HUES6 (cell line): Measurements from ENCODE around the gene MID1.

Experiments
- H3K27ac ChIP-seq: 2 replicates; pipeline ENCODE4 v1.7.0; 2013; ENCODE audit warnings: low read depth, mild to moderate bottlenecking, low read length, inconsistent platforms
- H3K27me3 ChIP-seq: 2 replicates; pipeline ENCODE4 v1.6.1; 2013; ENCODE audit warnings: low read length; ENCODE audit not compliant: control insufficient read depth, insufficient read depth
- H3K36me3 ChIP-seq: 2 replicates; pipeline ENCODE4 v1.6.1; 2013; ENCODE audit warnings: low read length; ENCODE audit not compliant: control insufficient read depth, insufficient read depth
- H3K4me1 ChIP-seq: 2 replicates; pipeline ENCODE4 v1.6.1; 2013; ENCODE audit warnings: low read length; ENCODE audit not compliant: control insufficient read depth, insufficient read depth
- H3K4me3 ChIP-seq: 2 replicates; pipeline ENCODE4 v1.5.1; 2013; ENCODE audit warnings: low read depth, low read length
- H3K9ac ChIP-seq: one replicate; pipeline ENCODE4 v1.6.1; 2013; ENCODE audit warnings: mild to moderate bottlenecking, low read length
- H3K9me3 ChIP-seq: 2 replicates; pipeline ENCODE4 v1.6.1; 2013; ENCODE audit warnings: low read depth, low read length; ENCODE audit not compliant: control insufficient read depth, insufficient read depth

Gene MID1

DNA sequence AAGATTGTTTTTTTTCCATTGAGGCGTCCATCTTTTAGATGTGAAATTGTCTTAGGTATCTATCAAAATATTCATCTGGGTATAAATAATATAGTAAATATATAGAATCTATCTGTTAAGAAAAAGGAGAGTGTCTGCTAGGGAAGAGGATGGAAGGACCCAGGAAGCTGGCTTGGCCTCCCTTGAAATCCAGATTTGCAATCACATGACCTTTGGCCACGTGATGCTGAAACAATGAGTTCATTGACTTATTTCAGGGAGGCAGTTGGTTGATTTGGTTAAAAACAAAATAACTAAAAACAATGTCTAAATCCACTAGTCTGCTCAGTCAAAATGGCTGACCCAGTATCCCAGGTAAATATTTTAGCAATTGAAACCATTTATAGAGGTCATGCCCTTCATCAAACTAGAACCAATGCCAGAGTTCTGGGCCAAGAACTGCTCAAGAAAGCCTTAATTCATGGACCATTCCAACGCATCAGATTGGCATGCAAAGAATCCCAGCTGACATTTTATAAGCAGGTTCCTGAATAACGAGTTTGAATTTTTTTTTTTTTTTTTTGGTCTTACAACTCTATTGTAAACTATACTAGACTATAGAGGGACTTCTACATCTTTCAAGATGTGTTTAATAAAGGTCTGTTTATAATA, 172.7 kb downstream of the MID1 start:
- Histone ChIP-seq H3K9ac (no peak overlapping the region), H3K27ac (no peak overlapping the region), H3K36me3 (peaks cover 49% of the 10 kb centered on the region), H3K9me3 (no peaks in the 10 kb centered on the region), H3K27me3 (peaks cover 11% of the 10 kb centered on the region), H3K4me1 (no peaks in the 10 kb centered on the region; the same call in 1 of the 2 replicates), H3K4me3 (no peak overlapping the region)

GRCh38 chrX:10444204-10444603, 176.2 kb downstream of the MID1 start:
- Histone ChIP-seq H3K4me1 (peaks cover 12% of the 10 kb centered on the region), H3K27ac (no peak overlapping the region), H3K4me3 (no peak overlapping the region), H3K9me3 (no peaks in the 10 kb centered on the region), H3K9ac (no peak overlapping the region), H3K27me3 (peaks cover 26% of the 10 kb centered on the region), H3K36me3 (peaks cover 16% of the 10 kb centered on the region)

GRCh38 chrX:10441464-10441863, 178.9 kb downstream of the MID1 start:
- Histone ChIP-seq H3K27ac (no peak overlapping the region), H3K4me1 (peaks cover 12% of the 10 kb centered on the region), H3K9ac (no peak overlapping the region), H3K4me3 (no peak overlapping the region), H3K36me3 (no peaks in the 10 kb centered on the region), H3K27me3 (peaks cover 26% of the 10 kb centered on the region), H3K9me3 (no peaks in the 10 kb centered on the region)

- Histone ChIP-seq H3K27ac (no peak overlapping the region), H3K4me1 (no peaks in the 10 kb centered on the region), H3K36me3 (no peaks in the 10 kb centered on the region), H3K9me3 (peaks cover 3% of the 10 kb centered on the region; the same call in 1 of the 2 replicates), H3K9ac (no peak overlapping the region), H3K4me3 (no peak overlapping the region), H3K27me3 (peaks cover 4% of the 10 kb centered on the region; the same call in 1 of the 2 replicates)
Measured at GRCh38 chrX:10433296-10433965, 187.0 kb downstream of the MID1 start.

DNA sequence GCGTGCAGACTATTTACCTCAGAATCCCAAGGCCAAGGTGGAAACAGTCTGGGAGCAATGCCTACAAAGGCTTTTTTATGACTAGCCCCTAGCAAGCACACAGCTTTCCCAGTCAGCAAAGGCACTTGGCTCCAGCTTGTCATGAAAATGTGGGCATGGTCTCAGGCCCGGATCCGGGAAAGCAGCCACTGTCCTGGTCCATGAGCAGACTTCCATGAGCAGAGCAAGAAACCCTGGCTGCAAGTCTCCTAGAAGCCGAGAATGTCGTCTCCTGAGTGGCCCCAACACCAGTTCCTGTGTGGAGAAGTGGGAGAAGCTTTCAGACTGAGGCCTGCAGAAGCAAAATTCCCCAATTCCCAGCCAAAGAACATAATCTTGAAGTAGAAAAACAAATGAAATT, 190.5 kb downstream of the MID1 start:
- Histone ChIP-seq H3K4me1 (no peaks in the 10 kb centered on the region), H3K9ac (no peak overlapping the region), H3K27ac (no peak overlapping the region), H3K9me3 (peaks cover under 1% of the 10 kb centered on the region; the same call in 1 of the 2 replicates), H3K36me3 (no peaks in the 10 kb centered on the region), H3K4me3 (no peak overlapping the region), H3K27me3 (peaks cover 4% of the 10 kb centered on the region; the same call in 1 of the 2 replicates)

DNA sequence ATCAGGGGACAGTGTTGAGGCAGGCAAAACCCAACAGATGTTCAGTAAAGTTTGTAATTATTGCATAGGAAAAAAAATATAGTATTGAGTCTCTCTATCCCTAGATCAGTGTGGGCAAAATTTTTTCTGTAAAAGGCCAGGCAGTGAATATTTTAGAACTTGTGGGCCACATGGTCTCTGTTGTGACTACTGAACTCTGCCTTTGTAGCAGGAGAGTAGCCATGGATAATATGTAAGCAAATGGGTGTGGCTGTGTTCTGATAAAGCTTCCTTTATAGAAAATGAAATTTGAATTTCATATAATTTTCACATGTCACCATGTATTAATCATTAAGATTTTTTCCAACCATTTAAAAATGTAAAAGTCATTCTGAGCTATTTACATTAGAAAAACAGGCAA, 193.1 kb downstream of the MID1 start:
- Histone ChIP-seq H3K36me3 (no peaks in the 10 kb centered on the region), H3K27me3 (peaks cover 4% of the 10 kb centered on the region; the same call in 1 of the 2 replicates), H3K4me1 (no peaks in the 10 kb centered on the region), H3K4me3 (no peak overlapping the region), H3K27ac (no peak overlapping the region), H3K9me3 (no peaks in the 10 kb centered on the region), H3K9ac (no peak overlapping the region)

GRCh38 chrX:10423716-10424115, 196.7 kb downstream of the MID1 start:
- Histone ChIP-seq H3K9ac (no peak overlapping the region), H3K9me3 (no peaks in the 10 kb centered on the region), H3K4me1 (no peaks in the 10 kb centered on the region; the same call in 1 of the 2 replicates), H3K27me3 (no peaks in the 10 kb centered on the region; the same call in 1 of the 2 replicates), H3K36me3 (no peaks in the 10 kb centered on the region), H3K27ac (no peak overlapping the region), H3K4me3 (no peak overlapping the region)

DNA sequence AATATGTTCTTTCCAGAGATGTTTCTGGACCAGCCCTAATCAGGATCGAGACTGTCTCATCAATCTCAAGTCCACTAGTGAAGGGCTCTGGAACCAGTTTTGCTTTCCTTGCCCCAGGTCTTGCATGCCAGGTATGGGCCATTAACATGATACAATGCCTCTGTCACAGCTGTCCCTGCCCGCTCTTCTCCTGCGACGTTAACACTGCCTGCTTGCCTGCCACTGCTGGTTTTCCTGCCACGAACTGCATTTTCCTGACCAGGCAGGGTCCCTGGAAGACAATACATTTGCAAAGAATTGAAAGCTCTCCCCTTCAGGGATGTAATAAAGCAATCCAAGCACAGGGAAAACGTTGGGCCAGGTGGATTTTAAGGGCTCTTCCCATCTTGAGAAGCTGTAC, 200.3 kb downstream of the MID1 start:
- Histone ChIP-seq H3K4me1 (no peaks in the 10 kb centered on the region; the same call in 1 of the 2 replicates), H3K9me3 (no peaks in the 10 kb centered on the region), H3K4me3 (no peak overlapping the region), H3K27me3 (no peaks in the 10 kb centered on the region; the same call in 1 of the 2 replicates), H3K9ac (no peak overlapping the region), H3K27ac (no peak overlapping the region), H3K36me3 (no peaks in the 10 kb centered on the region)

GRCh38 chrX:10416424-10416823, 204.0 kb downstream of the MID1 start:
- Histone ChIP-seq H3K4me3 (no peak overlapping the region), H3K27me3 (no peaks in the 10 kb centered on the region; the same call in 1 of the 2 replicates), H3K9me3 (no peaks in the 10 kb centered on the region), H3K27ac (no peak overlapping the region), H3K9ac (no peak overlapping the region), H3K4me1 (no peaks in the 10 kb centered on the region; the same call in 1 of the 2 replicates), H3K36me3 (no peaks in the 10 kb centered on the region)

DNA sequence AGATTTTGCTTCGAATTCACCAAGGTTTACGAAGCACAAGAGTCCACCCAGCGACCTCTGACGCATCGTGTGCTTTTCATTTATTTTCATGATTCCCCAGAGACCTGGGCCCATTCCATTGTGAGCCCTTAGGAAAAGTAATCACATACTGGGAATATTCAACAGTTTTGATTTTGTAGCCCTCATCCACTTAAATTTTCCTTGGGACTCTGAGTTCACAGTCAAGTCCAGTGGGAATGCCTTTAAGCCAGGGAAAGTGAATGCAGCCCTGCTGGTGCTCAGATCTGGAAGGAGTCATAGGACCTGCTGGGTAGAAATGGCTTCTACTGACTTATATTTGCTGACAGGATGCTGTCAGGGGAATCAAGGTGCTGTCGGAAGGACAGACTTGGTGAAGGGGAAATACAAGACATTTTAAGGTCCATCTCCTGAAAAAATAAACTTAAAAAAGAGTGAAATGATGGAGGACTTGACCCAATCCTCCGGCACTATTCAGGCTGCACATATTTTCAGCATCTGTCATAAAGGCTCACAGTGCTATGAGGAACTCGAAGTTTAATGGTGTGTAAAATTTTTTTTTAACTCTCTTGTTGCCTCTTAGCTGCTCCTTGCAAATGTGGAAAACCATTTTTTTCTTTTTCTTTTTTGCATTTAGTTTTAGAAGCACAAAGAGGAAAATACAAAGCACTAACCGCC, 204.9 kb downstream of the MID1 start:
- Histone ChIP-seq H3K9me3 (no peaks in the 10 kb centered on the region), H3K36me3 (no peaks in the 10 kb centered on the region), H3K4me1 (no peaks in the 10 kb centered on the region; the same call in 1 of the 2 replicates), H3K27me3 (no peaks in the 10 kb centered on the region; the same call in 1 of the 2 replicates), H3K9ac (no peak overlapping the region), H3K27ac (no peak overlapping the region), H3K4me3 (no peak overlapping the region)

DNA sequence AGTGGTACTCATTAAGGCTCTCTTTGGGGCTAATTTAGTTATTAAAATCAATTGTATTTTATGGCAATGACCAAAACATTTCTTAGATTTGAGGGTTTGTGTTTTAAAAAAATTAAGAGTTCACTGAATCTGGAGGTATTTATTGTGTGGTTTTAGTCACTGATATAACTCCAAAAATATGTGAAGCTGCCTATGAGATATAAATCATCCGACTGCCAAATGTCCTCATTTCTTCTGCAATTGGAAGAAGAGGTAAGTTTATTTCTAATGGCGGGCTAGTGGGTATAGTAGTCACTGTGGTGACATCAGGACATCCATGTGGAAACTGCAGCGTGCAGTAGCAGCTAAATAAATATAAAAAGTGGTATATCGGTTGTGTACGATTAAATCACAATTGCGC, 205.5 kb downstream of the MID1 start:
- no peak overlapping the region for H3K27ac ChIP-seq
- H3K4me3 ChIP-seq = no peak overlapping the region
- no peaks in the 10 kb centered on the region; the same call in 1 of the 2 replicates for H3K27me3 ChIP-seq
- no peaks in the 10 kb centered on the region; the same call in 1 of the 2 replicates for H3K4me1 ChIP-seq
- H3K36me3 ChIP-seq = no peaks in the 10 kb centered on the region
- no peak overlapping the region for H3K9ac ChIP-seq
- no peaks in the 10 kb centered on the region for H3K9me3 ChIP-seq
